Duodenal mucosa (tissue), 2 donors: ENCODE measurements around the gene FKBP6.
A peak's percentile ranks its signal among the peaks of the same experiment; 100 is the strongest.
"Not testable (repeated sequence)": the region's sequence is repeated elsewhere in the genome, so short reads cannot be mapped to it uniquely, and the experiment has no call there.

Experiments
- H3K27ac ChIP-seq: one replicate; pipeline ENCODE4 v1.7.0; 2013; ENCODE audit warnings: low read depth, low read length
- H3K27me3 ChIP-seq, 2 donors: one replicate each; pipeline ENCODE4 v1.7.0; 2013; ENCODE audit warnings: low read length in 2 of 2, control low read depth in 1 of 2; ENCODE audit not compliant: insufficient read depth in 2 of 2, control insufficient read depth in 1 of 2
- H3K36me3 ChIP-seq, 2 donors: one replicate each; pipeline ENCODE4 v1.7.0; 2013; ENCODE audit warnings: low read length in 2 of 2, control low read depth in 1 of 2; ENCODE audit not compliant: insufficient read depth in 2 of 2, control insufficient read depth in 1 of 2
- H3K4me1 ChIP-seq, 2 donors: one replicate each; pipeline ENCODE4 v1.7.0; 2013; ENCODE audit warnings: low read length in 2 of 2, control low read depth in 1 of 2; ENCODE audit not compliant: insufficient read depth in 2 of 2, control insufficient read depth in 1 of 2
- H3K4me3 ChIP-seq, 2 donors: one replicate each; pipeline ENCODE4 v1.7.0; 2013; ENCODE audit warnings: low read length in 2 of 2, low read depth in 1 of 2
- H3K9ac ChIP-seq, 2 donors: one replicate each; pipeline ENCODE4 v1.7.0; 2013; ENCODE audit warnings: low read length in 2 of 2, low read depth in 1 of 2
- H3K9me3 ChIP-seq, 2 donors: one replicate each; pipeline ENCODE4 v1.7.0; 2013; ENCODE audit warnings: low read length in 2 of 2, control low read depth in 1 of 2; ENCODE audit not compliant: control insufficient read depth in 1 of 2

The FKBP6 gene

GRCh38 chr7:73308074-73308664 is 19.8 kb upstream of the FKBP6 start:
- Histone ChIP-seq H3K36me3 (peaks cover 3 to 27% of the 10 kb centered on the region in 2 donors), H3K4me3 (peak overlapping the region; percentile 78 to 87), H3K9me3 (no peaks in the 10 kb centered on the region), H3K4me1 (peaks cover 4 to 9% of the 10 kb centered on the region in 2 donors), H3K27me3 (no peaks in the 10 kb centered on the region), H3K27ac (peak overlapping the region; percentile 6), H3K9ac (peak overlapping the region; percentile 51 to 54)

GRCh38 chr7:73308665-73309214 is 19.2 kb upstream of the FKBP6 start, which contains the start of gene NSUN5:
Gene NSUN5, minus strand, starts transcription at chr7:73308826. Its CDS starts 36 bp downstream, at chr7:73308790.
- Histone ChIP-seq H3K4me3 (peak within 1 kb of the TSS; percentile 78 to 87), H3K27ac (peak within 1 kb of the TSS; percentile 6)

GRCh38 chr7:73311421-73311820 is 16.5 kb upstream of the FKBP6 start:
- not testable (repeated sequence) for H3K9ac ChIP-seq, H3K4me3 ChIP-seq, H3K9me3 ChIP-seq, H3K4me1 ChIP-seq, H3K36me3 ChIP-seq, H3K27ac ChIP-seq, H3K27me3 ChIP-seq

More at GRCh38 chr7:73308665-73309214, 19.2 kb upstream of the FKBP6 start, which contains the start of gene NSUN5:
- H3K9me3 ChIP-seq, result no peaks in the 10 kb centered on the region
- H3K9ac ChIP-seq, result peak within 1 kb of the TSS; percentile 51 to 54
- peaks cover 4 to 9% of the 10 kb centered on the region in 2 donors for H3K4me1 ChIP-seq
- H3K27me3 ChIP-seq, result no peaks in the 10 kb centered on the region
- peaks cover 3 to 21% of the 10 kb centered on the region in 2 donors for H3K36me3 ChIP-seq

GRCh38 chr7:73312831-73313520 is 15.0 kb upstream of the FKBP6 start:
- Histone ChIP-seq H3K4me1 (peaks cover 0 to 5% of the 10 kb centered on the region in 2 donors), H3K9me3 (no peaks in the 10 kb centered on the region), H3K27me3 (no peaks in the 10 kb centered on the region), H3K36me3 (no peaks in the 10 kb centered on the region), H3K9ac (no peak overlapping the region), H3K27ac (no peak overlapping the region), H3K4me3 (no peak overlapping the region)

GRCh38 chr7:73313521-73313906 is 14.4 kb upstream of the FKBP6 start:
- no peaks in the 10 kb centered on the region for H3K36me3 ChIP-seq
- H3K9me3 ChIP-seq, result no peaks in the 10 kb centered on the region
- H3K4me1 ChIP-seq, result peaks cover 0 to 4% of the 10 kb centered on the region in 2 donors
- no peak overlapping the region for H3K4me3 ChIP-seq
- H3K9ac ChIP-seq, result no peak overlapping the region
- H3K27ac ChIP-seq, result no peak overlapping the region
- no peaks in the 10 kb centered on the region for H3K27me3 ChIP-seq

- H3K36me3 ChIP-seq, result no peaks in the 10 kb centered on the region
- H3K27me3 ChIP-seq, result no peaks in the 10 kb centered on the region
- H3K9me3 ChIP-seq, result no peaks in the 10 kb centered on the region
- no peak overlapping the region for H3K4me3 ChIP-seq
- H3K4me1 ChIP-seq, result peaks cover 0 to 1% of the 10 kb centered on the region in 2 donors
- H3K9ac ChIP-seq, result no peak overlapping the region
- no peak overlapping the region for H3K27ac ChIP-seq
These were observed 13.7 kb upstream of the FKBP6 start for GRCh38 chr7:73314271-73314670.

GRCh38 chr7:73316521-73316920 is 11.4 kb upstream of the FKBP6 start:
- H3K36me3 ChIP-seq, result no peaks in the 10 kb centered on the region
- no peaks in the 10 kb centered on the region for H3K4me1 ChIP-seq
- no peak overlapping the region for H3K27ac ChIP-seq

GRCh38 chr7:73318656-73319204 is 9.2 kb upstream of the FKBP6 start:
- H3K27ac ChIP-seq, H3K36me3 ChIP-seq, H3K27me3 ChIP-seq, H3K4me3 ChIP-seq, H3K9ac ChIP-seq, H3K4me1 ChIP-seq, H3K9me3 ChIP-seq: not testable (repeated sequence)

More at GRCh38 chr7:73316521-73316920, 11.4 kb upstream of the FKBP6 start:
- Histone ChIP-seq H3K9me3 (no peaks in the 10 kb centered on the region), H3K4me3 (no peak overlapping the region), H3K9ac (no peak overlapping the region), H3K27me3 (no peaks in the 10 kb centered on the region)

- not testable (repeated sequence) for H3K27me3 ChIP-seq, H3K27ac ChIP-seq, H3K9me3 ChIP-seq, H3K4me3 ChIP-seq, H3K4me1 ChIP-seq, H3K9ac ChIP-seq, H3K36me3 ChIP-seq
These were observed 8.4 kb upstream of the FKBP6 start for GRCh38 chr7:73319541-73319940.

- H3K36me3 ChIP-seq, H3K9me3 ChIP-seq, H3K27me3 ChIP-seq, H3K27ac ChIP-seq, H3K4me3 ChIP-seq, H3K4me1 ChIP-seq, H3K9ac ChIP-seq: not testable (repeated sequence)
These were observed 8.0 kb upstream of the FKBP6 start for GRCh38 chr7:73320009-73320408.
